Measurements from ENCODE around the gene RPL9. TPM values are rescaled to one million over a fixed set of nuclear protein-coding genes. Genes with fewer than 3 reads are reported as not detected.

RPL9 gene
- total and polyA plus RNA-seq, 2 of the 8 experiments (the other 6 are each of a cell fraction or from before 2014, with no cell fraction given), result 1,161 to 1,184 TPM

DNA sequence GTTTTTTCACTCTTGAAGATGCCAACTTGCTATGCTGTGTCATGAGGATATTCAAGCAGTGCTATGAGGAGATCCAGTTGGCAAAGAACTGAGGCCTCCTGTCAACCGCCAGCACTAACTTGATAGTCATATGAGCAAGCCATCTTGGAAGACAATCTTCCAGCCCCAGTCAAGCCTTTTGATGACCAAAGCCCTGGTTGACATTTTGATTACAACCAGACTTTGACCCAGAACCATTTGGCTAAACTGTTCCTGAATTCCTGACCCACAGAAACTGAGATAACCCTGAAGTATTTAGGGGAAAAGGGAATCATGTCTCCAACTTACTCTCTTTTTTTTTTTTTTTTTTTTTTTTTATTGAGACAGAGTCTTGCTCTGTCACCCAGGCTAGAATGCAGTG lies 35.6 kb upstream of the RPL9 start (continued):
- TF ChIP-seq, protein P1, sequence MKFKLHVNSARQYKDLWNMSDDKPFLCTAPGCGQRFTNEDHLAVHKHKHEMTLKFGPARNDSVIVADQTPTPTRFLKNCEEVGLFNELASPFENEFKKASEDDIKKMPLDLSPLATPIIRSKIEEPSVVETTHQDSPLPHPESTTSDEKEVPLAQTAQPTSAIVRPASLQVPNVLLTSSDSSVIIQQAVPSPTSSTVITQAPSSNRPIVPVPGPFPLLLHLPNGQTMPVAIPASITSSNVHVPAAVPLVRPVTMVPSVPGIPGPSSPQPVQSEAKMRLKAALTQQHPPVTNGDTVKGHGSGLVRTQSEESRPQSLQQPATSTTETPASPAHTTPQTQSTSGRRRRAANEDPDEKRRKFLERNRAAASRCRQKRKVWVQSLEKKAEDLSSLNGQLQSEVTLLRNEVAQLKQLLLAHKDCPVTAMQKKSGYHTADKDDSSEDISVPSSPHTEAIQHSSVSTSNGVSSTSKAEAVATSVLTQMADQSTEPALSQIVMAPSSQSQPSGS (IDR thresholded peaks at IDR 0.05; ENCODE audit: low read length), result no peak
- TF ChIP-seq JUND (IDR thresholded peaks at IDR 0.05; ENCODE audit: low read length), result no peak
- TF ChIP-seq TAF1 (IDR thresholded peaks at IDR 0.05; ENCODE audit: low read depth, low read length), result no peak
- no peak for TF ChIP-seq EP300 (IDR thresholded peaks at IDR 0.05; ENCODE audit: borderline replicate concordance in 1 of 2, low read depth in 2 of 2, low read length in 2 of 2)

Measured in H1 (cell line).